ENCODE results near the gene SPATS2L.

The SPATS2L gene

DNA sequence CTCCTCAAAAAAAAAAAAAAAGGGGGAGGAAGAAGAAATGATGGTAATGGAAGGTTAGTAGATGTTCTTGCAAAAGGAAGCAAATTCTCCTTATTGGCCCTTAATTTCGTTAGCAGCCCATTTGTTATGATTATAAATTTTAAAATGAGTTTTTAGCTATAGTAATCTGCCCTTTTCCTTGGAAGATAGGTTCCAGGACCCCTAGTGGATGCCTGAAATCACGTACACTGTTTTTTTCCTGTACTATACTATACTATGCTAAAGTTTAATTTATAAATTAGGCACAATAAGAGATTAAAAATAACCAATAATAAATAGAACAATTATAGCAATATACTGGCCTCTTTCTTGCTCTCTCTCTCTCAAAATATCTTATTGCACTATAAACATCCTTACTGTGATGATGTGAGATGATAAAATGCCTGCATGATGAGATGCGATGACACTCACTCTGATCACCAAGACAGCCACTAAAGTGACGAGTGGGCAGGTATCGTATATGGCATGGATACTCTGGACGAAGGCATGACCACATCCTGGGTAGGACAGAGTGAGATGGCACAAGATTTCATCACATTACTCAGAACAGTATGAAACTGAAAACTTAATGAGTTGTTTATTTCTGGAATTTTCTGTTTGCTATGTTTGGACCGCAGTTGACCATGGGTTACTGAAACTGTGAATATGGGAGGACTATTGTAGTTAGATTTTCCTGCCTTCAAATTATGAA is 116.2 kb downstream of the SPATS2L start:
- no peak overlapping the region for H3K4me3 ChIP-seq (ENCODE audit: control insufficient read depth, low read depth, low read length)
- no peak for DNase-seq (ENCODE audit: low read depth)
- TF ChIP-seq, protein P1, sequence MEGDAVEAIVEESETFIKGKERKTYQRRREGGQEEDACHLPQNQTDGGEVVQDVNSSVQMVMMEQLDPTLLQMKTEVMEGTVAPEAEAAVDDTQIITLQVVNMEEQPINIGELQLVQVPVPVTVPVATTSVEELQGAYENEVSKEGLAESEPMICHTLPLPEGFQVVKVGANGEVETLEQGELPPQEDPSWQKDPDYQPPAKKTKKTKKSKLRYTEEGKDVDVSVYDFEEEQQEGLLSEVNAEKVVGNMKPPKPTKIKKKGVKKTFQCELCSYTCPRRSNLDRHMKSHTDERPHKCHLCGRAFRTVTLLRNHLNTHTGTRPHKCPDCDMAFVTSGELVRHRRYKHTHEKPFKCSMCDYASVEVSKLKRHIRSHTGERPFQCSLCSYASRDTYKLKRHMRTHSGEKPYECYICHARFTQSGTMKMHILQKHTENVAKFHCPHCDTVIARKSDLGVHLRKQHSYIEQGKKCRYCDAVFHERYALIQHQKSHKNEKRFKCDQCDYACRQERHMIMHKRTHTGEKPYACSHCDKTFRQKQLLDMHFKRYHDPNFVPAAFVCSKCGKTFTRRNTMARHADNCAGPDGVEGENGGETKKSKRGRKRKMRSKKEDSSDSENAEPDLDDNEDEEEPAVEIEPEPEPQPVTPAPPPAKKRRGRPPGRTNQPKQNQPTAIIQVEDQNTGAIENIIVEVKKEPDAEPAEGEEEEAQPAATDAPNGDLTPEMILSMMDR (IDR thresholded peaks at IDR 0.05; ENCODE audit: control insufficient read depth, insufficient read depth, low read depth, low read length, missing control alignments): peak; percentile 1

DNA sequence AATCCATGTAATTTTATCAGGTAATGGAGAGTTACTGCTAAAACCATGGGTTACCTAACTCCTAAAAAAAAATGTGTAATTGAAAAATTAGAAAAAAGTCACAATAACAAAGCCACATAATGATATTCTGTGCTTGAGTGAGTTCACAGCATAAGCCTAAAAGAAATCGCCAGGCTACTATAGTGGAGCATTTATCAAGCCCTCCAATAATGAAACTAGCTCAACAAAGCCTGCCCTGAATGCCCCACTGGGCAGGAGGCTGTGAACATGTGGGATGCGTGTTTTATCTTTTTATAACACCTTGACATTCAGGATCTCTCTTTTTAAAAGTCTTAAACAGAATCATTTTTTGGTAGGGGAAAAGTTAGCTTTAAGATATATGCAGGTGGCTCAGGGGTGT is 117.0 kb downstream of the SPATS2L start:
- H3K4me3 ChIP-seq (ENCODE audit: control insufficient read depth, low read depth, low read length): no peak overlapping the region
- no peak for DNase-seq (ENCODE audit: low read depth)
- TF ChIP-seq, protein P1 (IDR thresholded peaks at IDR 0.05; ENCODE audit: control insufficient read depth, insufficient read depth, low read depth, low read length, missing control alignments): no peak

DNA sequence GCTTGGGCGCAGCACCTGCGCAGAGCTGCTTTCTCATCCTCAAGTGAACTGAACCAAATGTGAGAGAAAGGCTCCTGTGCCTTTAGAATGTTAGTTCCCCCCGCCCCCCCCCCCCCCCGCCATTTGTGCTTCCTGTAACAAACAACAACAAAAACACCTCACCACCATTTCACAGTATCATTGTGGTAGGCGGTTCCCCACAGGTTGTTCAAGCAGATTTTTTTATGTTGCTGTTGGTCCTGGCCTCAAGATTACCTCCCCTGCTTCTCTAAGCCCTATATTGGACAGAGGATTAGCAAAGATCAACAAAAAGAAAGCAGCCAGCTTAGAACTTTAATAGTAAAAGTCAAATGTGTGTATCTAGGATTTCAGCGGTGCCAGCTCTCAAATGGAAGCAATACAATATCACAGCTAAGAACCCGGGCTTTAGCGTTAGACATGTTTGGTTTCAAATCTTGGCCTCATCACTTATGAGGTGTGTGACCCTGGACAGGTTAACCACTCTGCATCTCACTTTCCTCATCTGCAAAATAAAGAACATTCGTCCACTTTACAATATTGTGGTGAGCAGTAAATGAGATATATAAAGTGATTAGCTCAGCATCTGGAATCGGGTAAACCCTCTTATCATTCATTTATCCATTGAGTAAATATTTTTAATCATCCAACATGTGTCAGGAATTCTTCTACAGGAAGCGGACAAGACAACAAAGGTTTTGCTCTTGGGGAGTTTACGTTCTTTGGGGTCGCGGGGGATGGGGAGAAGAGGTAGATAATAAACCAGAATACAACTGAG is 118.7 kb downstream of the SPATS2L start:
- TF ChIP-seq, protein P1 (IDR thresholded peaks at IDR 0.05; ENCODE audit: control insufficient read depth, insufficient read depth, low read depth, low read length, missing control alignments): no peak
- no peak overlapping the region for H3K4me3 ChIP-seq (ENCODE audit: control insufficient read depth, low read depth, low read length)
- no peak for DNase-seq (ENCODE audit: low read depth)

DNA sequence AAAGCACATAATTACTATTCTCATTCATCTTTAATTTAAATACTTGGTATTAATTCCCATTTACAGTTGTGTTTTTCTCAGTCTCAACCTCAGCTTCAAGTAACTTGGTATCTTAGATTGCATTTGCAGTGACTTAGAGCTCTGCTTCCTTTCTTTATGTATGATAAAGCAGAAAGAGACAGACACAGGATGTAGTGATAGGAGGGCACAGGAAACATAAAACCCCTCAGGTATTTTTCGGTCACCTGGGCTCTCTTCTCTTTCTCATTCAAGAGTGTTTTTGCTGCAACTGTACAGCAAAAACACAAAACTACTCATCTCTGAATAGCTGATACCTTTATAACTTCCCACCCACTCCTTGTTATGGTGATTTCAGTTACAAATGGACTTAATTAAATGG is 120.3 kb downstream of the SPATS2L start:
- H3K4me3 ChIP-seq (ENCODE audit: control insufficient read depth, low read depth, low read length): no peak overlapping the region
- TF ChIP-seq, protein P1 (IDR thresholded peaks at IDR 0.05; ENCODE audit: control insufficient read depth, insufficient read depth, low read depth, low read length, missing control alignments): no peak
- DNase-seq (ENCODE audit: low read depth): no peak

DNA sequence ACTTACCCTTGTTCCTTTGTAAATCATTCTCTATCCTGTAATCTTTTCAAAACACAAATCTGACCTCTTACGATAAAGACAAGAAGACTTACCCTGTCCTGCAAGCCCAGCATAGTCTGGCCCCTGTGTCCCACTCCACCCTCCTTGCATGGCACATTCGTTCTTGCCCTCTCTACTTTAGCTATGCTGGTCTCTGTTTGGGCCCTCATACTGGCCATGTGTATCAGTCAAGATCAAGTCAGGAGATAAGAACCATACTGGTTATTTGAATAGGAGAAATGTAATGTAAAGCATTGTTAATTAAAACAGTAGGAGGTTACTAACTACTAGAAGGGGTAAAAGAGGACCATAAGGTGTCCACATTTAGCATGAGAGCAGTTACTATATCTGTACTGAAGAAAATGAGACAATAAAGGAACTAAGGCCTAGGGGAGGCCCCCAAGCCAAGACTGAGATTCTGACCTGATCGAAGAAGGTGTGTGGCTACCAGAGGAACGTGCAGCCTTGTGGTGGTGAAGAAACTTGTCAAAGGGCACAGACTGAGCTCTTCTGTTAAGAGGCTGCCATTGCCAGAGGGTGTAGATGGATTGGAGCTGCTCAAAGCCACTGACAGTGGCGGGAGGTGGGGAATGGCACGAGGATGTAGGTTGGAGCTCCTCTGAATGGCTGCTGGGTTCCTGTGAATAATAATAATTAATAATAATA is 122.6 kb downstream of the SPATS2L start:
- TF ChIP-seq, protein P1 (IDR thresholded peaks at IDR 0.05; ENCODE audit: control insufficient read depth, insufficient read depth, low read depth, low read length, missing control alignments): no peak
- no peak for DNase-seq (ENCODE audit: low read depth)
- no peak overlapping the region for H3K4me3 ChIP-seq (ENCODE audit: control insufficient read depth, low read depth, low read length)

DNA sequence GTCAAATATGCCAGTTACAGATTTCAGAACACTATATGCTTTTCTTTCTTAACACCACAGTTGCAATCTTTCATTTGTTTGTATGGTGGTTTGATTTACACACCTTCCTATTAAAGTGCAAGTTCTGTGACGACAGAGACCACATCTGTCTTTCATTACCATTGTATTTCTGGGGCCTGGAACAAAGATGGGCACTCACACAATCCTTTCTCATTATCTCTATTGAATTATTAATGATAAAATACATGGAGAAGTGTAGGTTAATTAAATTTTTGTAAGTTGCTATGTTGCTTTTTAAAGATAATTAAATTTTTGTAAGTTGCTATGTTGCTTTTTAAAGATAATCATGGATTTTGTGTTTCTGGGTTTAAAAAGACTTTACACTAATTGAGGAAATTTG is 123.5 kb downstream of the SPATS2L start:
- TF ChIP-seq, protein P1 (IDR thresholded peaks at IDR 0.05; ENCODE audit: control insufficient read depth, insufficient read depth, low read depth, low read length, missing control alignments): no peak
- no peak for DNase-seq (ENCODE audit: low read depth)

More for the DNA sequence above, 123.5 kb downstream of the SPATS2L start:
- H3K4me3 ChIP-seq (ENCODE audit: control insufficient read depth, low read depth, low read length): no peak overlapping the region
